Left kidney (tissue), 2 donors: ENCODE data around the gene ABCA7. TPM values are rescaled to one million over a fixed set of nuclear protein-coding genes. Genes with fewer than 3 reads are reported as not detected.
"Not testable (repeated sequence)": the region's sequence is repeated elsewhere in the genome, so short reads cannot be mapped to it uniquely, and the experiment has no call there.

Experiments used
- DNase-seq: peaks from one replicate; pipeline ENCODE4 v3.0.0-alpha.2; 2013
- polyA plus RNA-seq: library from polyadenylated mRNA; unstranded; fragments of 120-200 nt; gene quantifications from one replicate; pipeline ENCODE4 v1.2.1, GENCODE V29; 2013; ENCODE audit not compliant: insufficient read length

ABCA7 gene
- polyA plus RNA-seq, 1 donor: 7.6 TPM

GRCh38 chr19:1105008-1105872 is 65.3 kb downstream of the ABCA7 start:
- DNase-seq: peak; percentile 28

GRCh38 chr19:1105873-1106840 is 66.2 kb downstream of the ABCA7 start:
- no peak for DNase-seq

- no peak for DNase-seq
These were observed 67.1 kb downstream of the ABCA7 start for GRCh38 chr19:1106841-1107660.

GRCh38 chr19:1107661-1108261 is 67.9 kb downstream of the ABCA7 start:
- no peak for DNase-seq

GRCh38 chr19:1108291-1109031 is 68.6 kb downstream of the ABCA7 start:
- no peak for DNase-seq

GRCh38 chr19:1109032-1109551 is 69.2 kb downstream of the ABCA7 start:
- DNase-seq: no peak

- no peak for DNase-seq
These were observed 70.1 kb downstream of the ABCA7 start for GRCh38 chr19:1109697-1110671.

- no peak for DNase-seq
These were observed 71.1 kb downstream of the ABCA7 start for GRCh38 chr19:1110809-1111640.

- no peak for DNase-seq
These were observed 71.8 kb downstream of the ABCA7 start for GRCh38 chr19:1111641-1112267.

GRCh38 chr19:1112268-1113029 is 72.5 kb downstream of the ABCA7 start:
- DNase-seq: peak; percentile 19

GRCh38 chr19:1113030-1113985 is 73.4 kb downstream of the ABCA7 start:
- peak; percentile 89 for DNase-seq

GRCh38 chr19:1113986-1114483 is 74.1 kb downstream of the ABCA7 start:
- DNase-seq: no peak

- DNase-seq: not testable (repeated sequence)
These were observed 74.8 kb downstream of the ABCA7 start for GRCh38 chr19:1114728-1115127.
